ENCODE measurements around the gene FZD7.

The FZD7 gene

GRCh38 chr2:202009019-202009481 is 24.6 kb upstream of the FZD7 start:
- TF ChIP-seq CTCF (IDR thresholded peaks at IDR 0.05; ENCODE audit: low read depth, low read length, missing control alignments): no peak
- no peak overlapping the region for H3K4me3 ChIP-seq (replicated peaks; ENCODE audit: low read depth, low read length)
- no peak for DNase-seq (ENCODE audit: extremely low read depth, low read depth)

- DNase-seq (ENCODE audit: extremely low read depth, low read depth): no peak
- no peak overlapping the region for H3K4me3 ChIP-seq (replicated peaks; ENCODE audit: low read depth, low read length)
- TF ChIP-seq CTCF (IDR thresholded peaks at IDR 0.05; ENCODE audit: low read depth, low read length, missing control alignments): no peak
Measured at GRCh38 chr2:202009581-202009980, 24.1 kb upstream of the FZD7 start.

- TF ChIP-seq CTCF (IDR thresholded peaks at IDR 0.05; ENCODE audit: low read depth, low read length, missing control alignments): no peak
- no peak for DNase-seq (ENCODE audit: extremely low read depth, low read depth)
- H3K4me3 ChIP-seq (replicated peaks; ENCODE audit: low read depth, low read length): no peak overlapping the region
Measured at GRCh38 chr2:202014318-202014717, 19.3 kb upstream of the FZD7 start.

GRCh38 chr2:202014759-202015211 is 18.9 kb upstream of the FZD7 start:
- H3K4me3 ChIP-seq (replicated peaks; ENCODE audit: low read depth, low read length): no peak overlapping the region
- no peak for TF ChIP-seq CTCF (IDR thresholded peaks at IDR 0.05; ENCODE audit: low read depth, low read length, missing control alignments)
- DNase-seq (ENCODE audit: extremely low read depth, low read depth): no peak

- no peak for TF ChIP-seq CTCF (IDR thresholded peaks at IDR 0.05; ENCODE audit: low read depth, low read length, missing control alignments)
- H3K4me3 ChIP-seq (replicated peaks; ENCODE audit: low read depth, low read length): no peak overlapping the region
- no peak for DNase-seq (ENCODE audit: extremely low read depth, low read depth)
Measured at GRCh38 chr2:202015471-202015870, 18.2 kb upstream of the FZD7 start.

- no peak overlapping the region for H3K4me3 ChIP-seq (replicated peaks; ENCODE audit: low read depth, low read length)
- no peak for TF ChIP-seq CTCF (IDR thresholded peaks at IDR 0.05; ENCODE audit: low read depth, low read length, missing control alignments)
- no peak for DNase-seq (ENCODE audit: extremely low read depth, low read depth)
Measured at GRCh38 chr2:202016579-202017227, 17.0 kb upstream of the FZD7 start.

- no peak overlapping the region for H3K4me3 ChIP-seq (replicated peaks; ENCODE audit: low read depth, low read length)
- no peak for DNase-seq (ENCODE audit: extremely low read depth, low read depth)
- no peak for TF ChIP-seq CTCF (IDR thresholded peaks at IDR 0.05; ENCODE audit: low read depth, low read length, missing control alignments)
Measured at GRCh38 chr2:202017940-202018339, 15.7 kb upstream of the FZD7 start.

Measured in HFF-Myc (cell line).